ENCODE measurements around the gene TAPBP.
A peak's percentile ranks its signal among the peaks of the same experiment; 100 is the strongest.

The TAPBP gene

GRCh38 chr6:33318426-33319073 is 4.7 kb upstream of the TAPBP start:
- DNase-seq: no peak

GRCh38 chr6:33317669-33318425 is 4.0 kb upstream of the TAPBP start, which contains the start of gene ZBTB22:
ZBTB22 (minus strand) TSS chr6:33317744; CDS start chr6:33316916, 828 bp downstream.
- DNase-seq: peak; percentile 100

GRCh38 chr6:33317419-33317668 is 3.5 kb upstream of the TAPBP start:
- no peak for DNase-seq

- no peak for DNase-seq
These were observed 2.9 kb upstream of the TAPBP start for GRCh38 chr6:33316603-33317418.

- DNase-seq: no peak
These were observed 2.1 kb upstream of the TAPBP start for GRCh38 chr6:33315793-33316602.

- peak; percentile 32 for DNase-seq
These were observed 1.3 kb upstream of the TAPBP start for GRCh38 chr6:33314943-33315792.

- peak; percentile 78 for DNase-seq
These were observed 651 bp upstream of the TAPBP start for GRCh38 chr6:33314515-33314942.

GRCh38 chr6:33313105-33313708 is 671 bp downstream of the TAPBP start:
- peak; percentile 33 for DNase-seq

- peak; percentile 82 for DNase-seq
These were observed 1.3 kb downstream of the TAPBP start for GRCh38 chr6:33312361-33313104.

- no peak for DNase-seq
These were observed 7.5 kb downstream of the TAPBP start for GRCh38 chr6:33306356-33306755.

- DNase-seq: no peak
These were observed 8.8 kb downstream of the TAPBP start for GRCh38 chr6:33305052-33305451.

- DNase-seq: no peak
These were observed 9.7 kb downstream of the TAPBP start for GRCh38 chr6:33304216-33304615.

GRCh38 chr6:33301877-33302276 is 12.0 kb downstream of the TAPBP start:
- no peak for DNase-seq

- peak; percentile 92 for DNase-seq
These were observed 14.5 kb downstream of the TAPBP start for GRCh38 chr6:33299237-33299944.

GRCh38 chr6:33298773-33299236 is 15.1 kb downstream of the TAPBP start, which contains the start of gene RGL2:
RGL2 (minus strand) TSS chr6:33298942; CDS start chr6:33298610, 332 bp downstream.
- peak; percentile 62 for DNase-seq

- peak; percentile 86 for DNase-seq
These were observed 15.7 kb downstream of the TAPBP start for GRCh38 chr6:33297956-33298772.

- DNase-seq: no peak
These were observed 16.4 kb downstream of the TAPBP start for GRCh38 chr6:33297406-33297955.

- DNase-seq: no peak
These were observed 17.0 kb downstream of the TAPBP start for GRCh38 chr6:33296797-33297405.

Measured in hematopoietic multipotent progenitor cell treated with erythropoietin and hydrocortisone succinate and interleukin-3 and kit ligand, for 8 days (in vitro differentiated cells).